K562 (cell line): ENCODE measurements around the gene PPP1R16B. TPM values are rescaled to one million over a fixed set of nuclear protein-coding genes. Genes with fewer than 3 reads are reported as not detected.
A peak's percentile ranks its signal among the peaks of the same experiment; 100 is the strongest.

Source experiments
- BACH1 ChIP-seq: fragments of 200-800 bp; sonication (Bioruptor generic); IDR thresholded peaks from 2 replicates; pipeline ENCODE4 v1.6.1; 2016; ENCODE audit warnings: missing genetic modification characterization, missing compliant biosample characterization
- BMI1 ChIP-seq: fragments of 150-350 bp; IDR thresholded peaks from 2 replicates; pipeline ENCODE4 v1.6.1; 2014; ENCODE audit warnings: low read length
- HMGN3 ChIP-seq: IDR thresholded peaks from 2 replicates; pipeline ENCODE4 v1.6.1; 2011; ENCODE audit warnings: borderline replicate concordance, low read depth, mild to moderate bottlenecking, mixed read lengths, low read length; ENCODE audit not compliant: insufficient read length; ENCODE audit errors: extremely low read depth
- NFE2L1 ChIP-seq: fragments of 450-650 bp; IDR thresholded peaks from 2 replicates; pipeline ENCODE4 v1.6.1; 2016; ENCODE audit warnings: missing genetic modification characterization, low read depth, mild to moderate bottlenecking, missing compliant biosample characterization, moderate library complexity, borderline replicate concordance
- YY1 ChIP-seq, 3 experiments: IDR thresholded peaks; 2 replicates each; pipeline ENCODE4 v1.6.1; 2011; ENCODE audit warnings: low read length in 2 of 3, mild to moderate bottlenecking in 2 of 3, moderate library complexity in 2 of 3, borderline replicate concordance in 1 of 3, control low read depth in 1 of 3, low read depth in 1 of 3; ENCODE audit not compliant: insufficient read depth in 3 of 3, insufficient replicate concordance in 2 of 3, control insufficient read depth in 1 of 3, insufficient read length in 1 of 3; ENCODE audit errors: extremely low read depth in 1 of 3
- ZBTB40 ChIP-seq, 2 experiments: fragments of 450-650 bp in 1 of 2; sonication (generic) in 1 of 2; formaldehyde crosslinking in 1 of 2; IDR thresholded peaks; 2 replicates each; pipeline versions ENCODE4 v1.7.1 to v1.9.0; 2016 to 2022; ENCODE audit warnings: inconsistent platforms in 1 of 2, mild to moderate bottlenecking in 1 of 2, missing genetic modification reagents in 1 of 2
- ZNF133 ChIP-seq: fragments of 250-450 bp; sonication (Bioruptor Pico); IDR thresholded peaks from 2 replicates; pipeline ENCODE4 v1.4.0; 2020; ENCODE audit warnings: mild to moderate bottlenecking
- ZNF140 ChIP-seq: fragments of 250-450 bp; sonication (Bioruptor Pico); IDR thresholded peaks from 2 replicates; pipeline ENCODE4 v1.8.0; 2021; ENCODE audit warnings: moderate library complexity, mild to moderate bottlenecking, inconsistent platforms
- ZNF253 ChIP-seq: fragments of 250-450 bp; sonication (Bioruptor Pico); conservative IDR thresholded peaks from 2 replicates; pipeline ENCODE4 v1.6.1; 2021; ENCODE audit warnings: mild to moderate bottlenecking
- polyA plus RNA-seq, 8 experiments: library from polyadenylated mRNA; depleted of rRNA in 4 of 8; stranded (reverse) in 5 of 8; unstranded in 3 of 8; fragments of >200 nt; fragmentation: Nextera tagmentation in 2 of 8; fragmentation: Illumina TruSeq in 1 of 8; extraction: Ambion mirVana in 2 of 8; extraction: Trizol in 1 of 8; gene quantifications; 2 replicates each; pipeline versions ENCODE4 v1.2.1 to v1.2.3, GENCODE V29; 2011 to 2014; ENCODE audit warnings: inconsistent platforms in 1 of 8, missing spikeins in 1 of 8
- total RNA-seq, 7 experiments: library from RNA; depleted of rRNA in 6 of 7; stranded (reverse); fragments of >200 nt in 6 of 7; fragmentation: Illumina TruSeq in 2 of 7; extraction: Trizol in 2 of 7; gene quantifications; 2 replicates each; pipeline versions ENCODE4 v1.2.1 to v1.2.3, GENCODE V29; 2011 to 2021; ENCODE audit warnings: low replicate concordance in 1 of 7
- TF ChIP-seq, protein P1 (sequence below), 2 experiments: fragments of 250-450 bp in 1 of 2; fragments of 450-650 bp in 1 of 2; sonication (Bioruptor Pico) in 1 of 2; IDR thresholded peaks; 2 replicates each; pipeline versions ENCODE4 v1.6.1 to v1.8.0; 2016 to 2021; ENCODE audit warnings: mild to moderate bottlenecking in 2 of 2, moderate library complexity in 2 of 2, missing compliant biosample characterization in 1 of 2, missing genetic modification characterization in 1 of 2
- TF ChIP-seq, protein P2 (sequence below): fragments of 200-800 bp; sonication (Bioruptor generic); IDR thresholded peaks from 2 replicates; pipeline ENCODE4 v1.6.1; 2017; ENCODE audit warnings: missing genetic modification characterization, missing compliant biosample characterization

The PPP1R16B gene
- total and polyA plus RNA-seq, 9 of the 15 experiments (the other 6 are each of a cell fraction or from before 2014, with no cell fraction given), result 1.5 to 11.5 (median 6.8) TPM

GRCh38 chr20:38962044-38962927 is 156.8 kb downstream of the PPP1R16B start, which contains the start of gene DHX35 (continued):
- TF ChIP-seq, protein P1, sequence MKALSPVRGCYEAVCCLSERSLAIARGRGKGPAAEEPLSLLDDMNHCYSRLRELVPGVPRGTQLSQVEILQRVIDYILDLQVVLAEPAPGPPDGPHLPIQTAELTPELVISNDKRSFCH (CRISPR knock-in tag; IDR thresholded peaks at IDR 0.05), result no peak
- TF ChIP-seq, protein P1 (tag; IDR thresholded peaks at IDR 0.05), result peak; percentile 88
- TF ChIP-seq BMI1 (no peak), ZNF133 (CRISPR knock-in tag) (no peak), BACH1 (tag) (no peak), ZBTB40 (IDR thresholded peaks at IDR 0.05) (no peak), ZBTB40 (CRISPR knock-in tag; IDR thresholded peaks at IDR 0.05) (no peak), HMGN3 (peak; percentile 89), ZNF140 (CRISPR knock-in tag) (no peak), YY1 (IDR thresholded peaks at IDR 0.05; ENCODE audit: borderline replicate concordance in 1 of 3, control insufficient read depth in 1 of 3, extremely low read depth in 1 of 3, insufficient read depth in 3 of 3, insufficient read length in 1 of 3, insufficient replicate concordance in 2 of 3, low read depth in 1 of 3, low read length in 2 of 3) (peak; percentile 86 to 96 (median 92)), ZNF253 (CRISPR knock-in tag) (no peak), NFE2L1 (tag) (no peak)
- TF ChIP-seq, protein P2, sequence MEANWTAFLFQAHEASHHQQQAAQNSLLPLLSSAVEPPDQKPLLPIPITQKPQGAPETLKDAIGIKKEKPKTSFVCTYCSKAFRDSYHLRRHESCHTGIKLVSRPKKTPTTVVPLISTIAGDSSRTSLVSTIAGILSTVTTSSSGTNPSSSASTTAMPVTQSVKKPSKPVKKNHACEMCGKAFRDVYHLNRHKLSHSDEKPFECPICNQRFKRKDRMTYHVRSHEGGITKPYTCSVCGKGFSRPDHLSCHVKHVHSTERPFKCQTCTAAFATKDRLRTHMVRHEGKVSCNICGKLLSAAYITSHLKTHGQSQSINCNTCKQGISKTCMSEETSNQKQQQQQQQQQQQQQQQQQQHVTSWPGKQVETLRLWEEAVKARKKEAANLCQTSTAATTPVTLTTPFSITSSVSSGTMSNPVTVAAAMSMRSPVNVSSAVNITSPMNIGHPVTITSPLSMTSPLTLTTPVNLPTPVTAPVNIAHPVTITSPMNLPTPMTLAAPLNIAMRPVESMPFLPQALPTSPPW, result peak; percentile 76
